Lower leg skin (tissue), 3 donors: ENCODE measurements around the gene MYO18B.

Source experiments
- POLR2A ChIP-seq, 2 donors: fragments of 450-650 bp; IDR thresholded peaks; one replicate each; pipeline ENCODE4 v1.6.1; 2016 to 2017; ENCODE audit warnings: antibody characterized with exemption in 2 of 2, mild to moderate bottlenecking in 1 of 2, moderate library complexity in 1 of 2
- TF ChIP-seq, protein P1 (sequence below), 3 donors: fragments of 450-650 bp; IDR thresholded peaks; one replicate each; pipeline ENCODE4 v1.5.1; 2016; ENCODE audit warnings: antibody characterized with exemption in 3 of 3, mild to moderate bottlenecking in 3 of 3, moderate library complexity in 2 of 3

DNA sequence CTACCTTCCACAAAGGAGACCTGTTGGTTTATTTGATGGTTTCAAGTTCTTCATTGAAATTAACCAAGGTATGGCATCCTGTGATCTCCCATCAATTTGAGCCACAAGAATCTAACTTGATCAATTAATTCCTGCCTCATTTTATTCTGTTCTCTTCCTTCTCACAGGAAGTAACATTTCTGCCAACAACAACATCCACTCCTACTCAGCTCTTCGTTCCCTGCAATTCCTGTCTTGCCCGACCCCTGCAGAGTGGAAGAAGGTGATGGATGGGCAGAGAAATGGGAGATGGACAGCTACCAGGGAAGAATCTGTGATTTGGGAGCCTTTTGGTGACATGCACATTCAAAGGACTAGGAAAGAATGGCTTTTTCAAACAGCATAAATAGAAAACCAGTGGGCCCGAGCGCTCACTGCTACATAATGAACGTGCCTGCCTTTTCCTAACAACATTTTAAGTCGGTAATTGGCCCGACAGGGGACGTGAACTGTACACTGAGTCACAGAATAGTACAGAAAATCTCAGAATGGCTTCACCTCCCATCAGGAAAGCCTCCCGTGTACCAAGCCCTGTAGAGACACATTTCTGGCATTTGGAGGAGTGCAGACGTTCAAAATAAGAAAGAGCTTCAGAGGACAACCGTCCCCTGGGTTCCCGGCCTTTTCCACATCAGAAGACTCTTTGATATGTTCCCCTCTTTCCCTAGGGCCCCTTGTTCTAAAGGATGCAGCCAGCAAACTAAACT is 314.6 kb downstream of the MYO18B start:
- TF ChIP-seq, protein P1, sequence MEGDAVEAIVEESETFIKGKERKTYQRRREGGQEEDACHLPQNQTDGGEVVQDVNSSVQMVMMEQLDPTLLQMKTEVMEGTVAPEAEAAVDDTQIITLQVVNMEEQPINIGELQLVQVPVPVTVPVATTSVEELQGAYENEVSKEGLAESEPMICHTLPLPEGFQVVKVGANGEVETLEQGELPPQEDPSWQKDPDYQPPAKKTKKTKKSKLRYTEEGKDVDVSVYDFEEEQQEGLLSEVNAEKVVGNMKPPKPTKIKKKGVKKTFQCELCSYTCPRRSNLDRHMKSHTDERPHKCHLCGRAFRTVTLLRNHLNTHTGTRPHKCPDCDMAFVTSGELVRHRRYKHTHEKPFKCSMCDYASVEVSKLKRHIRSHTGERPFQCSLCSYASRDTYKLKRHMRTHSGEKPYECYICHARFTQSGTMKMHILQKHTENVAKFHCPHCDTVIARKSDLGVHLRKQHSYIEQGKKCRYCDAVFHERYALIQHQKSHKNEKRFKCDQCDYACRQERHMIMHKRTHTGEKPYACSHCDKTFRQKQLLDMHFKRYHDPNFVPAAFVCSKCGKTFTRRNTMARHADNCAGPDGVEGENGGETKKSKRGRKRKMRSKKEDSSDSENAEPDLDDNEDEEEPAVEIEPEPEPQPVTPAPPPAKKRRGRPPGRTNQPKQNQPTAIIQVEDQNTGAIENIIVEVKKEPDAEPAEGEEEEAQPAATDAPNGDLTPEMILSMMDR (IDR thresholded peaks at IDR 0.05): no peak
- TF ChIP-seq POLR2A (IDR thresholded peaks at IDR 0.05): no peak
